ENCODE data around the gene IL1RAPL2.
"Not testable (repeated sequence)": the region's sequence is repeated elsewhere in the genome, so short reads cannot be mapped to it uniquely, and the experiment has no call there.

IL1RAPL2 gene

DNA sequence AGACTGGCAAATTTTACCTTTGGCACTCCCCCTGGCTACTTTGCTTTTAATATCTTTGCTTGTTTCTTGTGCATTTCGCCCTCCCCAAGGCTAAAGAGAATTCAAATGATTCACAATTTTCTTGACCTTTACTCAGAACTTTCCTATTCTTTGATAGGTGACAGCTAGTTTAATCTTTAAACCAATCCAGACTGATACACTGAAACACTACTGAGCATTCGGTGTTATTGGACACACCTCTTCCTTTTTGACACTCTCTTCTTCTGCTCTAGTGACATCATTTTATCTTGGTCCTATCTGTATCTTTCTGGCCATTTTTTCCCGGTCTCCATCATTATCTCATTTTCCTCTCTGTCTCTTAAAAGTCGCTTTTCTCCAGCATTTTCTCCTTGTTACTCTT, 103.1 kb downstream of the IL1RAPL2 start:
- no peak overlapping the region for H3K27ac ChIP-seq (ENCODE audit: extremely low read depth, low read depth, low read length)
- TF ChIP-seq, protein P1, sequence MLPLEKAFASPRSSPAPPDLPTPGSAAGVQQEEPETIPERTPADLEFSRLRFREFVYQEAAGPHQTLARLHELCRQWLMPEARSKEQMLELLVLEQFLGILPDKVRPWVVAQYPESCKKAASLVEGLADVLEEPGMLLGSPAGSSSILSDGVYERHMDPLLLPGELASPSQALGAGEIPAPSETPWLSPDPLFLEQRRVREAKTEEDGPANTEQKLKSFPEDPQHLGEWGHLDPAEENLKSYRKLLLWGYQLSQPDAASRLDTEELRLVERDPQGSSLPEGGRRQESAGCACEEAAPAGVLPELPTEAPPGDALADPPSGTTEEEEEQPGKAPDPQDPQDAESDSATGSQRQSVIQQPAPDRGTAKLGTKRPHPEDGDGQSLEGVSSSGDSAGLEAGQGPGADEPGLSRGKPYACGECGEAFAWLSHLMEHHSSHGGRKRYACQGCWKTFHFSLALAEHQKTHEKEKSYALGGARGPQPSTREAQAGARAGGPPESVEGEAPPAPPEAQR (tag by site-specific recombination; IDR thresholded peaks at IDR 0.05), result no peak
- TF ChIP-seq SP2 (tag by site-specific recombination; IDR thresholded peaks at IDR 0.05) (no peak), ZNF311 (tag by site-specific recombination; IDR thresholded peaks at IDR 0.05; ENCODE audit: borderline replicate concordance) (no peak)
- H3K9me3 ChIP-seq (ENCODE audit: control insufficient read depth, insufficient read depth, low read depth, low read length), result no peaks in the 10 kb centered on the region
- H3K4me3 ChIP-seq (ENCODE audit: low read depth, low read length), result no peak overlapping the region
- ChIA-PET CTCF (interaction anchor here (0.6 to 1.2 kb wide), 4 partner anchors 126 to 1947 kb away, joined by 3 to 4 read pairs (median 3); no protein-coding TSS in a partner anchor), POLR2A (no interaction called here)
- H3K4me1 ChIP-seq (ENCODE audit: control insufficient read depth, insufficient read depth, low read length), result no peaks in the 10 kb centered on the region
- no peaks in the 10 kb centered on the region for H3K36me3 ChIP-seq (ENCODE audit: control insufficient read depth in 2 of 2, insufficient read depth in 1 of 2, low read length in 2 of 2)

DNA sequence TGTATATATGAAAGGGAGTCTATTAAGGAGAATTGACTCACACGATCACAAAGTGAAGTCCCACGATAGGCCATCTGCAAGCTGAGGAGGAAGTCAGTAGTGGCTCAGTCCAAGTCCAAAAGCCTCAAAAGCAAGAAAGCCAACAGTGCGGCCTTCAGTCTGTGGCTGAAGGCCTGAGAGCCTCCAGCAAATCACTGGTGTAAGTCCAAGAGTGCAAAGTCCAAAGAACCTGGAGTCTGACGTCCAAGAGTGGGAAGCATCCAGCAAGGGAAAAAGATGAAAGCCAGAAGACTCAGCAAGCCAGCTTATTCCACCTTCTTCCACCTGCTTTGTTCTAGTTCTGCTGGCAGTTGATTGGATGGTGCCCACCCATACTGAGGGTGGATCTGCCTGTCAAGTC, 104.1 kb downstream of the IL1RAPL2 start:
- POLR2A ChIA-PET, result no interaction called here
- no peak overlapping the region for H3K4me3 ChIP-seq (ENCODE audit: low read depth, low read length)
- TF ChIP-seq, protein P2, sequence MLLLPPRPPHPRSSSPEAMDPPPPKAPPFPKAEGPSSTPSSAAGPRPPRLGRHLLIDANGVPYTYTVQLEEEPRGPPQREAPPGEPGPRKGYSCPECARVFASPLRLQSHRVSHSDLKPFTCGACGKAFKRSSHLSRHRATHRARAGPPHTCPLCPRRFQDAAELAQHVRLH (tag by site-specific recombination; IDR thresholded peaks at IDR 0.05), result no peak
- TF ChIP-seq ZNF747 (tag by site-specific recombination; IDR thresholded peaks at IDR 0.05), result no peak
- no peak for TF ChIP-seq TCF7L2 (IDR thresholded peaks at IDR 0.05; ENCODE audit: borderline replicate concordance, low read depth, low read length)
- TF ChIP-seq ZNF341 (tag by site-specific recombination; IDR thresholded peaks at IDR 0.05; ENCODE audit: low read depth), result no peak
- TF ChIP-seq SETDB1 (IDR thresholded peaks at IDR 0.05; ENCODE audit: insufficient read length, low read length), result no peak
- TF ChIP-seq PRDM1 (tag by site-specific recombination; IDR thresholded peaks at IDR 0.05), result no peak
- TF ChIP-seq, protein P3, sequence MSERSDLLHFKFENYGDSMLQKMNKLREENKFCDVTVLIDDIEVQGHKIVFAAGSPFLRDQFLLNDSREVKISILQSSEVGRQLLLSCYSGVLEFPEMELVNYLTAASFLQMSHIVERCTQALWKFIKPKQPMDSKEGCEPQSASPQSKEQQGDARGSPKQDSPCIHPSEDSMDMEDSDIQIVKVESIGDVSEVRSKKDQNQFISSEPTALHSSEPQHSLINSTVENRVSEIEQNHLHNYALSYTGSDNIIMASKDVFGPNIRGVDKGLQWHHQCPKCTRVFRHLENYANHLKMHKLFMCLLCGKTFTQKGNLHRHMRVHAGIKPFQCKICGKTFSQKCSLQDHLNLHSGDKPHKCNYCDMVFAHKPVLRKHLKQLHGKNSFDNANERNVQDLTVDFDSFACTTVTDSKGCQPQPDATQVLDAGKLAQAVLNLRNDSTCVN (tag by site-specific recombination; optimal IDR thresholded peaks at IDR 0.05), result no peak
- TF ChIP-seq YY2 (tag by site-specific recombination; IDR thresholded peaks at IDR 0.05), result no peak
- TF ChIP-seq, protein P4, sequence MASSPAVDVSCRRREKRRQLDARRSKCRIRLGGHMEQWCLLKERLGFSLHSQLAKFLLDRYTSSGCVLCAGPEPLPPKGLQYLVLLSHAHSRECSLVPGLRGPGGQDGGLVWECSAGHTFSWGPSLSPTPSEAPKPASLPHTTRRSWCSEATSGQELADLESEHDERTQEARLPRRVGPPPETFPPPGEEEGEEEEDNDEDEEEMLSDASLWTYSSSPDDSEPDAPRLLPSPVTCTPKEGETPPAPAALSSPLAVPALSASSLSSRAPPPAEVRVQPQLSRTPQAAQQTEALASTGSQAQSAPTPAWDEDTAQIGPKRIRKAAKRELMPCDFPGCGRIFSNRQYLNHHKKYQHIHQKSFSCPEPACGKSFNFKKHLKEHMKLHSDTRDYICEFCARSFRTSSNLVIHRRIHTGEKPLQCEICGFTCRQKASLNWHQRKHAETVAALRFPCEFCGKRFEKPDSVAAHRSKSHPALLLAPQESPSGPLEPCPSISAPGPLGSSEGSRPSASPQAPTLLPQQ (tag by site-specific recombination; IDR thresholded peaks at IDR 0.05), result no peak
- TF ChIP-seq ZNF837 (tag by site-specific recombination; IDR thresholded peaks at IDR 0.05), result no peak
- TF ChIP-seq, protein P5, sequence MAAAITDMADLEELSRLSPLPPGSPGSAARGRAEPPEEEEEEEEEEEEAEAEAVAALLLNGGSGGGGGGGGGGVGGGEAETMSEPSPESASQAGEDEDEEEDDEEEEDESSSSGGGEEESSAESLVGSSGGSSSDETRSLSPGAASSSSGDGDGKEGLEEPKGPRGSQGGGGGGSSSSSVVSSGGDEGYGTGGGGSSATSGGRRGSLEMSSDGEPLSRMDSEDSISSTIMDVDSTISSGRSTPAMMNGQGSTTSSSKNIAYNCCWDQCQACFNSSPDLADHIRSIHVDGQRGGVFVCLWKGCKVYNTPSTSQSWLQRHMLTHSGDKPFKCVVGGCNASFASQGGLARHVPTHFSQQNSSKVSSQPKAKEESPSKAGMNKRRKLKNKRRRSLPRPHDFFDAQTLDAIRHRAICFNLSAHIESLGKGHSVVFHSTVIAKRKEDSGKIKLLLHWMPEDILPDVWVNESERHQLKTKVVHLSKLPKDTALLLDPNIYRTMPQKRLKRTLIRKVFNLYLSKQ (tag by site-specific recombination; IDR thresholded peaks at IDR 0.05; ENCODE audit: borderline replicate concordance), result no peak
- no peak for TF ChIP-seq TRIM28 (IDR thresholded peaks at IDR 0.05; ENCODE audit: borderline replicate concordance, low read length)
- no peak for TF ChIP-seq ZNF311 (tag by site-specific recombination; IDR thresholded peaks at IDR 0.05; ENCODE audit: borderline replicate concordance)
- TF ChIP-seq, protein P6, sequence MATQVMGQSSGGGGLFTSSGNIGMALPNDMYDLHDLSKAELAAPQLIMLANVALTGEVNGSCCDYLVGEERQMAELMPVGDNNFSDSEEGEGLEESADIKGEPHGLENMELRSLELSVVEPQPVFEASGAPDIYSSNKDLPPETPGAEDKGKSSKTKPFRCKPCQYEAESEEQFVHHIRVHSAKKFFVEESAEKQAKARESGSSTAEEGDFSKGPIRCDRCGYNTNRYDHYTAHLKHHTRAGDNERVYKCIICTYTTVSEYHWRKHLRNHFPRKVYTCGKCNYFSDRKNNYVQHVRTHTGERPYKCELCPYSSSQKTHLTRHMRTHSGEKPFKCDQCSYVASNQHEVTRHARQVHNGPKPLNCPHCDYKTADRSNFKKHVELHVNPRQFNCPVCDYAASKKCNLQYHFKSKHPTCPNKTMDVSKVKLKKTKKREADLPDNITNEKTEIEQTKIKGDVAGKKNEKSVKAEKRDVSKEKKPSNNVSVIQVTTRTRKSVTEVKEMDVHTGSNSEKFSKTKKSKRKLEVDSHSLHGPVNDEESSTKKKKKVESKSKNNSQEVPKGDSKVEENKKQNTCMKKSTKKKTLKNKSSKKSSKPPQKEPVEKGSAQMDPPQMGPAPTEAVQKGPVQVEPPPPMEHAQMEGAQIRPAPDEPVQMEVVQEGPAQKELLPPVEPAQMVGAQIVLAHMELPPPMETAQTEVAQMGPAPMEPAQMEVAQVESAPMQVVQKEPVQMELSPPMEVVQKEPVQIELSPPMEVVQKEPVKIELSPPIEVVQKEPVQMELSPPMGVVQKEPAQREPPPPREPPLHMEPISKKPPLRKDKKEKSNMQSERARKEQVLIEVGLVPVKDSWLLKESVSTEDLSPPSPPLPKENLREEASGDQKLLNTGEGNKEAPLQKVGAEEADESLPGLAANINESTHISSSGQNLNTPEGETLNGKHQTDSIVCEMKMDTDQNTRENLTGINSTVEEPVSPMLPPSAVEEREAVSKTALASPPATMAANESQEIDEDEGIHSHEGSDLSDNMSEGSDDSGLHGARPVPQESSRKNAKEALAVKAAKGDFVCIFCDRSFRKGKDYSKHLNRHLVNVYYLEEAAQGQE (tag by site-specific recombination; IDR thresholded peaks at IDR 0.05), result no peak
- TF ChIP-seq ZNF2 (tag by site-specific recombination; IDR thresholded peaks at IDR 0.05), result no peak
- no peak for TF ChIP-seq ZNF350 (tag by site-specific recombination; IDR thresholded peaks at IDR 0.05)
- CTCF ChIA-PET, result no interaction called here
- no peak overlapping the region for H3K27ac ChIP-seq (ENCODE audit: extremely low read depth, low read depth, low read length)
- H3K36me3 ChIP-seq (ENCODE audit: control insufficient read depth in 2 of 2, insufficient read depth in 1 of 2, low read length in 2 of 2), result no peaks in the 10 kb centered on the region
- H3K4me1 ChIP-seq (ENCODE audit: control insufficient read depth, insufficient read depth, low read length), result no peaks in the 10 kb centered on the region
- no peaks in the 10 kb centered on the region for H3K9me3 ChIP-seq (ENCODE audit: control insufficient read depth, insufficient read depth, low read depth, low read length)

DNA sequence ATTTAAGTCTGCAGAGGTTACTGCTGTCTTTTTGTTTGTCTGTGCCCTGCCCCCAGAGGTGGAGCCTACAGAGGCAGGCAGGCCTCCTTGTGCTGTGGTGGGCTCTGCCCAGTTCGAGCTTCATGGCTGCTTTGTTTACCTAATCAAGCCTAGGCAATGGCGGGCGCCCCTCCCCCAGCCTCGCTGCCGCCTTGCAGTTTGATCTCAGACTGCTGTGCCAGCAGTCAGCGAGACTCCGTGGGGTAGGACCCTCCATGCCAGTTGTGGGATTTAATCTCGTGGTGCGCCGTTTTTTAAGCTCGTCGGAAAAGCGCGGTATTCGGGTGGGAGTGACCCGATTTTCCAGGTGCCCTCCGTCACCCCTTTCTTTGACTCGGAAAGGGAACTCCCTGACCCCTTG, 111.5 kb downstream of the IL1RAPL2 start:
- CTCF ChIA-PET; H3K27ac ChIP-seq (ENCODE audit: extremely low read depth, low read depth, low read length); POLR2A ChIA-PET; H3K9me3 ChIP-seq (ENCODE audit: control insufficient read depth, insufficient read depth, low read depth, low read length); H3K4me3 ChIP-seq (ENCODE audit: low read depth, low read length); H3K36me3 ChIP-seq (ENCODE audit: control insufficient read depth in 2 of 2, insufficient read depth in 1 of 2, low read length in 2 of 2); H3K4me1 ChIP-seq (ENCODE audit: control insufficient read depth, insufficient read depth, low read length): not testable (repeated sequence)

Data from HEK293 (cell line).